HG03064 (cell line): Measurements from ENCODE around the gene VPS13D.
"Not testable (repeated sequence)": the region's sequence is repeated elsewhere in the genome, so short reads cannot be mapped to it uniquely, and the experiment has no call there.

Experiments used
- ATAC-seq: cut with Tn5 transposase; IDR thresholded peaks from one replicate; pipeline ENCODE4 v1.9.1; 2021; ENCODE audit warnings: low read depth; ENCODE audit not compliant: unreplicated experiment

Gene VPS13D

DNA sequence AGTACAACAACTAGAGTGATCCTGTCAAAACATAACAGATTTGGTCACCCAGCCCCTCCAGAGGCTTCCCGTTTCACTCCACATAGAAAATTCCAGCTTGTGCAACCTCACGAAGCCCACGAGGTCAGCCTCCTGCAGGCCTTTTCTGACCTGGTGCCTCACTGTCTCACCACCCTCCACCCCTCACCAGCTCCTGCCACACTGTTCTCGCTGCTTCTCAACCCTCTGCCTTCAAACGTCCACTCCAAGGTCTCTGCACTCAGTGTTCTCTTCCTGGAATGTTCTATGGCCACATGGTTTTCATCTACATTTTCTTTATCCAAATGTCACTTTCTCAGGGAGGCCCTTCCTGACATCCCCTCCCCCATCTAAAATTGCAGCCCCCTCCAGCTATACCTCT is 209.2 kb downstream of the VPS13D start:
- ATAC-seq: no peak

DNA sequence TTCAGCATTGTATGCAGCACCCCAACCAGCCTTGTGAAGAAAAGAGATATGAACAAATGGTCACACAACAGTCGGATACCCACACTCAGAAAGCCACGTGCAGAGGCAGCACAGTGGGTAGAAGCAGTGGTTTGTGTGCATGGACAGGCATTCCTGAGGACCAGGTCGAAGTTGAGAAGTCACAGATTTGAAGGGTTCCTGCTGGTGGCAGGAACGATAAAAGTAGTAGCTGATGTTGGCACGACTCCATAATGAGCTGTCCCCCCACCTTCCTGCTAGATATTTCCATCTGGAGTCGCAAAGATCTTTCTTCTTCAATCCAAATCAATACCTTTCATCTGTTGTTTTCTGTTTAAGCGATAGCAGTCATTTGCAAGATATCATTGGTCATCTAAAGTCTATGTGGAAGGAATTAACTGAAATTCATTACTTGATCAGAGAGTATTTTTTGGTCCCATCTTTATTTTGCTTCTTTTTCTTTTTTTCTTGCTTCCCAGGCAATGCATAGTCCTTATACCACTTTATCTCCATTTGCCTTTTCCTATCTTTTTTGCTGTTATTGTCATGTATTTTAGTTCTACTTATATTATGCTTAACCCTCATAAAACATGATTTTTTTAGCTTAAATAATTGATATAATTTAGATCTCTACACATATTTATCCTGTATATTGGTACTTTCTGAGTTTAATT is 211.7 kb downstream of the VPS13D start:
- ATAC-seq: no peak

- no peak for ATAC-seq
These were observed 212.4 kb downstream of the VPS13D start for GRCh38 chr1:12442217-12442616.

DNA sequence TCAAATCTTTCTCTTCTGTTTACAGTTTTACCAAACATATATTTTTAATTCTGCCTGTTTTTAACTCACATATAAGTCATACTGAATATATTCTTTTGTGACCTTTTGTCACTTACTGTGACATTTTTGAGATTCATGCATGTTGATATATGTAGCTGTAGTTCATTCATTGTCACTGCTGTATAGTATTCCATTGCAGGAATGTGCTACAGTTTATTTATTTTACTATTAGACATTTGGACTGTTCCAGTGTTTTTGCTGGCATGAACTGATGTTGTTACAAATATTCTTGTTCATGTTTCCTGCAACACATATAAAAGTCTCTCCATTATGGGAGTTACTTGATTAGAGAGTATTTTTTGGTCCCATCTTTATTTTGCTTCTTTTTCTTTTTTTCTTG is 213.3 kb downstream of the VPS13D start:
- ATAC-seq: no peak

GRCh38 chr1:12444329-12444841 is 214.6 kb downstream of the VPS13D start:
- no peak for ATAC-seq

DNA sequence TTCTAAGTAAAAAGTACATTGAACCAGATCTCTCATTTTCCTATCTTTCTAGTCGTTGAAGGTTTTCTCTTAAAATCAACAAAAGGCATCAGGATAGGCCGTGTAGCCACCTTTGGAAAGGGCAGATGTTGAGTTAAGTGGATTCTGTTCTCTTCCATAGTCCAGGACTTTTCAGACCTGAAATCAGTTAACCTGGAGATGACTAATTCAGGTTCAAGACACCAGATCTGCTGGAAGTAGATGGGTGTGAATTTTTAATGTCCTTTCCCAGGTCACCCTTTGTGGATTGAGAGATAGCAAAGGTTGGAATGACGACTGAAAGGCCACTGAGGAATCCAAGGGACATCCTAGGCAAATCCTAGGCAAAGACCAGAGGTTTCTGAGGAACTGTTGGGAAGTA is 215.4 kb downstream of the VPS13D start:
- ATAC-seq: no peak

DNA sequence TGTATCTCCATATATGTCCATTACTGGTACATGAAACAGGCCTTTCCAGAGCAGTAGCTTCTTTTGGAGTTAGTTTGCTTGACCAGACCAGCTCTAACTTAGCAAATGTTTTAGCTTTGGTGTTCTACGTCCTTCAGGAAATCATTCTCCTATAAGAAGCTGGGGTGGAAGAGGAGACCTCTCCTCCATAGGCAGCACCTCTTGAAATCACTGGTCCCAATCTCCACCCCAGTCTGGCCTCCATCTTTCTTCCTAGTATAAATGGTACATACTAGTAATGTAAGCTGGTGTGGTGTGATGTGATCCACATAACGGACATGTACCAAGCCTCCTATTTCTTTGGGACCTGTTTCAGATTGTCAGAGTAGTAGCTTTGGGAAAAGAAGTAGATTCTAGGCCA is 216.8 kb downstream of the VPS13D start:
- ATAC-seq: no peak

- no peak for ATAC-seq
These were observed 217.5 kb downstream of the VPS13D start for GRCh38 chr1:12447307-12447706.

- no peak for ATAC-seq
These were observed 218.1 kb downstream of the VPS13D start for GRCh38 chr1:12447849-12448312.

GRCh38 chr1:12448746-12449177 is 218.9 kb downstream of the VPS13D start:
- ATAC-seq: no peak

GRCh38 chr1:12450090-12450755 is 220.4 kb downstream of the VPS13D start:
- no peak for ATAC-seq

GRCh38 chr1:12450756-12451559 is 221.1 kb downstream of the VPS13D start:
- ATAC-seq: no peak

DNA sequence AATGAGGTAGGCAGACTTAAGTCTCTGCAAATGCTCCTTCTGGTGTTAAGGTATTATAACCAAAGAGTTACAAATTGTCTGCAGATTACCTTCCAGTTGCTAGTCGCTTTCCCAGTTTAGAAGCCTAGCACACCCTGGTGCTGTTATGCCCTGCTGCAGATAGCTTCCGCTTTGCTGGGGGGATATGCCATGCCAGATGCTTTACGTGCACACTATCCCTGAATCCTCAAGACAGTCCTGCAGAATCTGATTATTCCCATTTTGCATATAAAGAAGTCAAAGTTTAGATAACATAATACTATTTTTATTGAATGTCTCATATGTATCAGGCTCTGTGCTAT is 221.7 kb downstream of the VPS13D start:
- ATAC-seq: no peak

DNA sequence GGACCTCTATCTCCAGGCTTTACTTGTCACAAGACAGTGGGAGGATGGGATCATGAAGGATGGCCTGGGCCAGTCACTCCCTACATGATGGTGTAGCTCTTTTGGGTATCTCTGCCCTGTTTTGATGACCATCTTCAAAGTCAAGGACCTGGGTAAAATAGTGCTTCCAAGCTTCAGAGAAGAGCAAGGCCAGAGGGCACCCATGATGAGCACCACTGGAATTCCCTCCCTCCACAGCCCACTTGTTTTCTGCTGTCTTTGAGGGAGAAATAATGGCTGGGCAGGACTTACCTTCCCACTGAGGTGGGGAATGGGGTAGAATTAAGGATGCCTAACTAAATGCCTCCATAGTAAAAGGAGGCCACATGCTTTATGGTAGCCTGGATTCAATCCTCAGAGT is 222.4 kb downstream of the VPS13D start:
- no peak for ATAC-seq

GRCh38 chr1:12453400-12454343 is 223.8 kb downstream of the VPS13D start:
- ATAC-seq: no peak

DNA sequence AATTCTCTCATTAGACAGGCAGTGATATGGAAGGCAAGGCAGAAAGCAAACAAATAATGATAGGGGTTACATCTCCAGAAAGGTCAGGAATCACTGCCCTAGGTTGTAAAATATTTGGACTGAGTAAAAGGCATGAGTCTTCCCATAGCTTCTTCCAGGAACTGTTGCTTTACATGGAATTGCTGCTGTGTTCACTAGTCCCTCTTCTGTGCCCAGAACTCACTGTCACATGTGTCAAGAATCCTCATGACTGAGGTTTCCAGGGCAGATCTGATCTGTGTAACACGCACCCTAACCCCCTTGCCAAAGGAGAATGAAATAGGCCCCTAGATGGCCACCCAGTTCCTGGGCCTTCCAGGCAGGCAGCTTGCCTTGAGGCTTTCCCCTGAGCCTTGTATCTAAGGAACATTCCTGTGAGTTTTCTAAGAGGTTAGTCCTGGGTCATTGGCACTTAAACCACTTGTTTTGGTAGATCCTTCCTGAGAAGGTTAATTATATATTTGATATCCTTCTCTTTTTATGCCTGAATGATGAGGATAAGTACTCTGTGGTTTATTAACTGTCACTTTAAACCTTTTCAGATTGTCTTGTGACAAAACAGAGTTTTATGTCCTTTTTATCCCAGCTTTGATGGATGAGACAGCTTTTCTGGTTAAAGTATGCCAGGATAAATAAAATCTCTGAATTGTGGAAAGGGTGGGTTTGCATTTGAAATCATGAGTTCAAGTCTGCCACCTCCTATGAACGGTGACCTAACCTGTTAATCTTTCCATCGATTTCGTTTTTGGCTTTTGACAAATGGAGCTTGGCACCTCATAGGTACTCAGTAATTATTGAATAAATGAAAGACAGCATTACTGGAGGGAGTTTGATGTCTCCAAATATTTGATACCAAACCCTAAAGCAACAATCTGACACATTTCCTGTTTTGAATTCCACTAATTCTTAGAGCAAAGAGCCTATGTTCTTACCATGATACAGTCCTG is 224.9 kb downstream of the VPS13D start:
- no peak for ATAC-seq

- ATAC-seq: not testable (repeated sequence)
These were observed 226.3 kb downstream of the VPS13D start for GRCh38 chr1:12456081-12456480.

DNA sequence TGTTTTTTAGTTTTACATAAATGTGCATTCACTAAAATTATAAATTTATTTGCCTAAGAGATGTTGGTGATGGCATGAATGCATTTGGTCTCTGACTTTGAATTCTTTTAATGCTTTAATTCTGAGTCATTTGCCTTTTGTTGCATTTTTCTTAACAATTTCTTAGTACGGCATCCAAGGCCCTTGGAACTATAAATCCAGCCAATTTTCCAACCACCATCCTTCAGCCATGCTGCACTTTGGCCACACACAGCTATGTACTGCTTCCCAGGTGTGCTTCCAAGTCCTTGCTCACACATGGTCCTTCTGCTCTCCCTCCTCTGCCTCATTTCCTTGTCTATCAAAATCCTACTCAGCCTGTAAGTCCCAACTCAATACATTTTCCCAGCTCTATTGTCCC is 227.1 kb downstream of the VPS13D start:
- no peak for ATAC-seq

DNA sequence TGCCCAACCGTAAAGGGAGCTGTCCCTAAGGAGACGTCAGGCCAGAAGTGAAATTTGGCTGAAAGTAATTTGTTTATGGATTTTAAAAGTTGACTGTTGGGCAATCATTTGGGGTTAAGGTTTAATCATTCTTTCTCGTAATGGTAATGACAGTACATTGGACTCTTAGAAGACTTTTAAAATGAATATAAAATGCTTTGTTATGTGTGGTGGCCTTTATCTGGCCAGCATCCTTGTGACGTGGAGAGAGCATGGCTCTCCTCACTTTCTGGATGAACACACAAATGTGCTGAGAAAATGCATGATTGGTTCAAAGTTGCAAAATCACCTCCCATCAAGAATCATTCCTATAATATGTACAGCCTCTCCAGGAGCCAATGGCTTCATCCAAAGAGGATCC is 227.9 kb downstream of the VPS13D start:
- no peak for ATAC-seq
